Tibial nerve (tissue), 3 donors: ENCODE results near the gene ABCB4.

Source experiments
- CTCF ChIP-seq, 5 experiments: fragments of 200-600 bp in 3 of 5; fragments of 450-650 bp in 2 of 5; sonication (generic) in 3 of 5; IDR thresholded peaks; one replicate each; pipeline ENCODE4 v1.5.1; 2016 to 2019; ENCODE audit warnings: antibody characterized with exemption in 5 of 5, mild to moderate bottlenecking in 3 of 5, moderate library complexity in 2 of 5
- POLR2A ChIP-seq, 2 donors: fragments of 450-650 bp; IDR thresholded peaks; one replicate each; pipeline ENCODE4 v1.6.1; 2017; ENCODE audit warnings: antibody characterized with exemption in 2 of 2, mild to moderate bottlenecking in 2 of 2, moderate library complexity in 2 of 2

DNA sequence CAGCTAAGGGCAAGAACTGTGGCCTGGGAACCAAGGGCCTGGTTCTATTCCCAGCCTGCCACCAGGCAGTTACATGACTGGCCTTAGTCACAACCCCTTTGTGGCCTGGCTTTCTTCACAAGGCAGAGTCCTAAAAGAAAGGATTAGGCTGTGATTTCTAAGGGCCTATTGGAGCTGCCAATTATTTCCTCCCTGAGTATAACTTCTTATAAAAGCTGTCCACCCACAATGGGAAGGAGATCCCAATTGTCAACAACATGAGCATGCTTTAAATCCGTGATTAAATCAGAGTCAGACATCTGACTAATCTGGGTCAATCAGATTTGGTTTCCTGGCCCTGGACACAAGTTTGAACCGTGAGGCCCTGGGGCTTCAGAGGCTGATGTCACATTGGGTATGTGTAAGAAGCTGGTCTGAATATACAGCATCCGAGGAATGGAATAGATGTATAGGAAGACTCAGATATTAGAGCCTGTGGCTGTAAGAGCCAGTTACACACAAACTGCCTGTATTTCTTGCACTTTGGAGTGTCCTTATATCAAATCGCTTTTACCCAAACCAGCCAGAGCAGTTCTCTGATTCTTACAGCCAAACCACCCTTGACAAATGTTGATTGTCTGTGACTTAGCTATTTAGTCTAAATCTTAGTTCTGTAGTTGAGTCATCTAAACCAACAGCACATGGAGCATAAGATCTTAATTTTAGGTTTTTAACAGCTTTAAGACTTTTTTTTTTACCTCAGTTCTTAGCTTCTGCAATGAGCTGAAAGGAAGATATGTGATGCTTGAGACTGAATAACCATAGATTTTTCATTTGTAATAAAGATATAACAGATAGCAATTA, 61.3 kb downstream of the ABCB4 start:
- TF ChIP-seq CTCF (IDR thresholded peaks at IDR 0.05) (no peak), POLR2A (IDR thresholded peaks at IDR 0.05) (no peak)
